ENCODE results near the gene HTRA3. TPM values are rescaled to one million over a fixed set of nuclear protein-coding genes. Genes with fewer than 3 reads are reported as not detected.

The HTRA3 gene
- total RNA-seq, 2 donors from 2014 or later = 6.0 to 18.9 TPM

DNA sequence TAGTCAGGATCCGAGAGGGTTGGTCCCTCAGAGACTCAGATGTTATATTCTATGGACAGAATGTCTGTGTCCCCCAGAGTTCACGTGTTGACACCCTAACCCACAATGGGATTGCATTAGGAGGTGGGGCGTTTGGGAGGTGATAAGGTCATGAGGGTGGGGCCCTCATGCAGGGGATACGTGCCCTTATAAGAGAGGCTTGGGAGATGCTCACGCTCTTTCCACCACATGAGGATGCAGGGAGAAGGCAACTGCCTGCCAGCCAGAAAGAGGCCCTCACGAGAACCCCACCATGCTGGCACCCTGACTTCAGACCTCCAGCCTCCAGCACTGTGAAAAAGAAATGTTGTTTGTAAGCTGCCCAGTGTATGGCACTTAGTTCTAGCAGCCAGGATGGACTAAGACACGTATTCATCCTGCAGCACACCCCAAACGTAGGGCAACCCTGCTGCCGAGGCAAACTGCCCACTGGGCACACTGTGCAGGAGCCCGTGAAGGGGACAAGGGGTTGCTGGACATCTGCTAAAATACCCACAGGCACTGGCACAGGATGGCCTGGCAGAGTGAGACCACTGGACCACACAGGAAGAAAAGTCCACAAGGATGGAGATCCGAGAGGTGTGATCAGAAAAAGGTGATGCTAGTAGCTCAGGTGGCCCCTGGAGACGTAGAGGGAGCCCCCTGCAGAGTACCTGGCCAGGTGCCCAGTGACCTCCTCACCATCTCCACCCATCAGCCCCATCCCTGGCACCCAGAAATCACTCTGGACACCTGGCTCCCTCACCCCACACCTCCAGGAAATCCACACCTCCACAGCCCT lies 62.7 kb downstream of the HTRA3 start:
- TF ChIP-seq, protein P1, sequence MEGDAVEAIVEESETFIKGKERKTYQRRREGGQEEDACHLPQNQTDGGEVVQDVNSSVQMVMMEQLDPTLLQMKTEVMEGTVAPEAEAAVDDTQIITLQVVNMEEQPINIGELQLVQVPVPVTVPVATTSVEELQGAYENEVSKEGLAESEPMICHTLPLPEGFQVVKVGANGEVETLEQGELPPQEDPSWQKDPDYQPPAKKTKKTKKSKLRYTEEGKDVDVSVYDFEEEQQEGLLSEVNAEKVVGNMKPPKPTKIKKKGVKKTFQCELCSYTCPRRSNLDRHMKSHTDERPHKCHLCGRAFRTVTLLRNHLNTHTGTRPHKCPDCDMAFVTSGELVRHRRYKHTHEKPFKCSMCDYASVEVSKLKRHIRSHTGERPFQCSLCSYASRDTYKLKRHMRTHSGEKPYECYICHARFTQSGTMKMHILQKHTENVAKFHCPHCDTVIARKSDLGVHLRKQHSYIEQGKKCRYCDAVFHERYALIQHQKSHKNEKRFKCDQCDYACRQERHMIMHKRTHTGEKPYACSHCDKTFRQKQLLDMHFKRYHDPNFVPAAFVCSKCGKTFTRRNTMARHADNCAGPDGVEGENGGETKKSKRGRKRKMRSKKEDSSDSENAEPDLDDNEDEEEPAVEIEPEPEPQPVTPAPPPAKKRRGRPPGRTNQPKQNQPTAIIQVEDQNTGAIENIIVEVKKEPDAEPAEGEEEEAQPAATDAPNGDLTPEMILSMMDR (IDR thresholded peaks at IDR 0.05) = no peak
- no peak for TF ChIP-seq POLR2A (IDR thresholded peaks at IDR 0.05)
- TF ChIP-seq POLR2AphosphoS5 (IDR thresholded peaks at IDR 0.05) = no peak
- intact Hi-C loops (cut with DNase I) = no loop called here
- Histone ChIP-seq H3K27me3 (replicated peaks; ENCODE audit: insufficient read depth) (no peaks in the 10 kb centered on the region), H3K27ac (no peak overlapping the region), H3K4me3 (no peak overlapping the region), H3K9me3 (no peaks in the 10 kb centered on the region), H3K36me3 (no peaks in the 10 kb centered on the region), H3K4me1 (replicated peaks) (peaks cover 6% of the 10 kb centered on the region)
- DNase-seq (ENCODE audit: low spot score) = no peak
- 92% methylated on average over 12 of the region's 12 CpGs for WGBS

DNA sequence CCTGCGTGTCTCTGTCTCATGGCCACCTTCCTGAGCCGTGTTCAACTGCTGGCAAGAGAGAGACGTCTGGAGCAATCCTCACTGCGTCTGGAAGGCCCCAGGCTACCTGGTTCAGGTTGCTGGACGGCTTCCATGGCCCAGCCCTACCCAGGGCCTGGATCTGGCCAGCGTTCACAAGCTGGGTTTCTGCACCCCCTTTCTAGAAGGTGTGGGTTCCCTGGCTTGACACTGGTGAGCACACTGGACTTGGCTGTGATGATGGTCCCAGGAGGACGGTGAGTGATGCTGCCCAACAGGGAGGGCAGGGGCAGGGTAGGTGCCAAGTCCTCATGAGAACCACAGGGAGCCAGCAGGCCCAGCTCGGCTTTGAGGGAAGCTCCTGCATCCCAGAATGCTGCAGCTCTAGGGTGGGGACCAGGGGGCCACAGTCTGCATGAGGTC lies 63.4 kb downstream of the HTRA3 start:
- H3K4me1 ChIP-seq (replicated peaks) = peaks cover 6% of the 10 kb centered on the region
- H3K9me3 ChIP-seq = no peaks in the 10 kb centered on the region
- H3K36me3 ChIP-seq = no peaks in the 10 kb centered on the region
- H3K4me3 ChIP-seq = no peak overlapping the region
- TF ChIP-seq POLR2AphosphoS5 (IDR thresholded peaks at IDR 0.05) (no peak), POLR2A (IDR thresholded peaks at IDR 0.05) (no peak)
- TF ChIP-seq, protein P1 (IDR thresholded peaks at IDR 0.05) = no peak
- H3K27me3 ChIP-seq (replicated peaks; ENCODE audit: insufficient read depth) = no peaks in the 10 kb centered on the region
- WGBS = 61% methylated on average over 8 of the region's 8 CpGs
- no peak overlapping the region for H3K27ac ChIP-seq
- DNase-seq (ENCODE audit: low spot score) = peak; percentile 57
- intact Hi-C loops (cut with DNase I) = no loop called here

DNA sequence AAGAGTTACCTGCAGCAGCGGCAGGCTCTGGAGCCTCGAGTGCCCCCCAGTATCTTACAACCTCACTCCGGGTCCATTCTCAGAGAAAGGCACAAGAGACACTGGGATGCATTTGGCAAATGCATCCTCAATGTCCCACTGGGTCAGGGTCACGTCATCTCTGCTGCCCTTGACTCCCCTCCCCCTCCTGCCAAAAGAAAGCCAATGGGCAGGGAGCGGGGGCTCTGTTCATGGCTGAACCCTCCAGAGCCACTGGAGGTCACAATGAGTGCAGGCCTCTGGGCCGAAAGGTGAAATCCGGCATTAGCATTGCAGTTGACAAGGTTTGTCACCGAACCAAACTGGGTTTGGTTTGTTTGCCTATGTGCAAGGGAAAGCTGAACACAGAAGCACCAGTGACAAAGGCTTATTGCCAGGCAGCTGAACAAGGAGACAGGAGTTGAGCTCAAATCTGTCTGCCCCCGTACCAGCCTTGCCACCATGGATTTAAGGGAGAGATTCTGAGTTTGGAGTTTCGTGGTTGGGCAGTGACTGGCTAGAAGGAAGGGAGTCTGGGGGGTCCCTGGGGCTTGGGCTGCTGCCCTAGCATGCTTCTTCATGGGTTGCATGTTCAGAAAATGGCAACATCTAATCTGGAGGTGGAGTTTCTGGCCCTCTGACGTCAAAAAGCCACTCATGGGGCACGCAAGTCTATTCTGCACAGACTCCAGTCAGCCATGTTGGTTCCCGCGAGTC lies 64.3 kb downstream of the HTRA3 start:
- WGBS = 81% methylated on average over 14 of the region's 14 CpGs
- Histone ChIP-seq H3K27ac (no peak overlapping the region), H3K4me1 (replicated peaks) (peaks cover 6% of the 10 kb centered on the region), H3K9me3 (no peaks in the 10 kb centered on the region), H3K36me3 (no peaks in the 10 kb centered on the region), H3K27me3 (replicated peaks; ENCODE audit: insufficient read depth) (no peaks in the 10 kb centered on the region), H3K4me3 (no peak overlapping the region)
- DNase-seq (ENCODE audit: low spot score) = no peak
- no peak for TF ChIP-seq POLR2A (IDR thresholded peaks at IDR 0.05)
- TF ChIP-seq, protein P1 (IDR thresholded peaks at IDR 0.05) = no peak
- no peak for TF ChIP-seq POLR2AphosphoS5 (IDR thresholded peaks at IDR 0.05)
- intact Hi-C loops (cut with DNase I) = no loop called here

DNA sequence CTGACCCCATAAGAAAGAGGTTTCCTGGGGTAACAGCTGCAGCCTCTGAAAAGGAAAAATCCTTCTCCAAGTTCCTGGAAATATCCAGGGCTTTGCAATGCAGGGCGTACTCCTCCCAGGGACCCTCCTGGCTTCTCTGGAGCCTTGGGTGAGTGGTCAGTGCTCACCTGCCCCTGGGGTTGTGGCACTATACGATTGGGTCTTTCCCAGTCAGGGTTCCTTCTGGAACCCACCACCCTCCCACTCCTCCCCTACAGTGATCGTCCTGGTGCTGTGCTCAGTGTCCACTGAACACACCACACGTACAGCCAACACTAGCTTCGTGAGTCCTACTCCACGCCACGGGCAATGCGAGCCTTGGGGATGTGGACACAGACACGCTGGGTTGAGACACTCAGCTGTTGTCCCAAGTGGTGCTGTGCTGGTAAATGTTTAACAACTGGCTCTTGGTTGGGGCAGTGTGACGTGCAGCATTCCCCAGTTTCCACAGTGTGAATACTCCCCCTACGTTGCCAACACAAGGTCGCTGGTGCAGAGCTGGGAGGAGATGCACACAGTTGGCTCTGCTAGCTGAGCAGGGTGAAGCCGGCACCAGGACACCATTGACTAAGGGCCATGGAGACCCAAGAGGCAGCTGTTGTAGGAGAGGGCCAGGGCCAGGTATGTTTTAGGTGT lies 65.4 kb downstream of the HTRA3 start:
- Histone ChIP-seq H3K36me3 (no peaks in the 10 kb centered on the region), H3K4me3 (no peak overlapping the region), H3K27ac (no peak overlapping the region), H3K4me1 (replicated peaks) (peaks cover 6% of the 10 kb centered on the region), H3K9me3 (no peaks in the 10 kb centered on the region), H3K27me3 (replicated peaks; ENCODE audit: insufficient read depth) (no peaks in the 10 kb centered on the region)
- intact Hi-C loops (cut with DNase I) = no loop called here
- 94% methylated on average over 13 of the region's 13 CpGs for WGBS
- DNase-seq (ENCODE audit: low spot score) = no peak
- TF ChIP-seq POLR2AphosphoS5 (IDR thresholded peaks at IDR 0.05) (no peak), POLR2A (IDR thresholded peaks at IDR 0.05) (no peak)
- TF ChIP-seq, protein P1 (IDR thresholded peaks at IDR 0.05) = no peak
